HEK293T (cell line): ENCODE data around the gene STEAP1B.
"Not testable (repeated sequence)": the region's sequence is repeated elsewhere in the genome, so short reads cannot be mapped to it uniquely, and the experiment has no call there.

ENCODE experiments used
- BHLHE40 ChIP-seq: fragments of 450-650 bp; IDR thresholded peaks from 2 replicates; pipeline ENCODE4 v1.6.1; 2016; ENCODE audit warnings: mild to moderate bottlenecking, moderate library complexity, borderline replicate concordance
- HDGF ChIP-seq: fragments of 450-650 bp; IDR thresholded peaks from 2 replicates; pipeline ENCODE4 v1.6.1; 2017; ENCODE audit warnings: antibody characterized with exemption, borderline replicate concordance
- LEF1 ChIP-seq: fragments of 450-650 bp; IDR thresholded peaks from 2 replicates; pipeline ENCODE4 v1.6.1; 2017; ENCODE audit warnings: mild to moderate bottlenecking, borderline replicate concordance

DNA sequence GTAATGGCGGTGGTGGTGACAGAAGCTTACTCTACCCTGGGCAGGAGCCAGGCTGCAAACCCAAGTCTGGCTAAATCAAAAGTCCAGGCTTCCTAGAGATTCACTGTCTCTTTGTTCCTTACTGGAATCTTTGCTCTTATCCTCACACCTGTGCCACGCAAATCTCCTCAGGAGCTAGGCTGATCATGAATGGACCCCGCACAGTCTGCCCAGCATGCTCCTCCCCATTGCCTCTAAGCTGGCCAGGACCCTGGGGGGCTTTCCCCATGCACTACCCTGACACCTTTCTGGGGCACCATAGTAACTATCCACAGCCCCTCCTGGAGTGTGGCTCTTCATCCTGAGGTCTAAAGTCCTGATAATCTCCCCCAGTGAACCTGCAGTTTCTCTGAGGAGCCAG lies 7.3 kb upstream of the STEAP1B start:
- TF ChIP-seq BHLHE40, HDGF, LEF1: not testable (repeated sequence)
